HepG2 (cell line): Measurements from ENCODE around the gene PGRMC2. TPM values are rescaled to one million over a fixed set of nuclear protein-coding genes. Genes with fewer than 3 reads are reported as not detected.

ENCODE experiments used
- ATF7 ChIP-seq, 2 experiments: fragments of 450-650 bp in 1 of 2; sonication (generic) in 1 of 2; formaldehyde crosslinking in 1 of 2; IDR thresholded peaks; 2 replicates each; pipeline versions ENCODE4 v1.4.0 to v1.6.1; 2016 to 2020; ENCODE audit warnings: antibody characterized with exemption in 1 of 2, mild to moderate bottlenecking in 1 of 2, missing genetic modification reagents in 1 of 2
- BCL6 ChIP-seq: IDR thresholded peaks from 2 replicates; pipeline ENCODE4 v1.6.1; 2016; ENCODE audit warnings: missing genetic modification reagents, missing compliant biosample characterization
- CAMTA2 ChIP-seq: sonication (generic); formaldehyde crosslinking; IDR thresholded peaks from 2 replicates; pipeline ENCODE4 v1.4.0; 2020; ENCODE audit warnings: mild to moderate bottlenecking, missing genetic modification reagents, borderline replicate concordance
- EEA1 ChIP-seq: sonication (generic); formaldehyde crosslinking; IDR thresholded peaks from 2 replicates; pipeline ENCODE4 v1.5.1; 2020; ENCODE audit warnings: mild to moderate bottlenecking, missing genetic modification reagents, borderline replicate concordance
- FLYWCH1 ChIP-seq: sonication (generic); formaldehyde crosslinking; IDR thresholded peaks from 2 replicates; pipeline ENCODE4 v1.8.1; 2023; ENCODE audit warnings: mild to moderate bottlenecking, missing genetic modification reagents
- HMG20A ChIP-seq: IDR thresholded peaks from 2 replicates; pipeline ENCODE4 v1.6.1; 2016; ENCODE audit warnings: borderline replicate concordance
- HOXA7 ChIP-seq: sonication (generic); formaldehyde crosslinking; IDR thresholded peaks from 2 replicates; pipeline ENCODE4 v1.8.1; 2022; ENCODE audit warnings: mild to moderate bottlenecking, missing genetic modification reagents, moderate library complexity
- KAT2B ChIP-seq: fragments of 150-350 bp; IDR thresholded peaks from 2 replicates; pipeline ENCODE4 v1.6.1; 2014; ENCODE audit warnings: low read depth, low read length, borderline replicate concordance
- KMT2B ChIP-seq: IDR thresholded peaks from 2 replicates; pipeline ENCODE4 v1.6.1; 2016; ENCODE audit warnings: missing genetic modification reagents, missing compliant biosample characterization
- MEIS1 ChIP-seq: sonication (generic); formaldehyde crosslinking; IDR thresholded peaks from 2 replicates; pipeline ENCODE4 v1.9.0; 2021; ENCODE audit warnings: mild to moderate bottlenecking, missing genetic modification reagents, moderate library complexity, borderline replicate concordance
- MYNN ChIP-seq: sonication (generic); formaldehyde crosslinking; IDR thresholded peaks from 2 replicates; pipeline ENCODE4 v1.4.0; 2020; ENCODE audit warnings: mild to moderate bottlenecking, low read depth, missing genetic modification reagents
- NFIB ChIP-seq: sonication (generic); formaldehyde crosslinking; IDR thresholded peaks from 2 replicates; pipeline ENCODE4 v1.9.0; 2021; ENCODE audit warnings: missing genetic modification reagents, mild to moderate bottlenecking, borderline replicate concordance
- PTBP1 ChIP-seq: fragments of 200-400 bp; formaldehyde crosslinking; IDR thresholded peaks from 2 replicates; pipeline ENCODE4 v1.6.1; 2018; ENCODE audit warnings: low read length, low read depth; ENCODE audit not compliant: poor library complexity, severe bottlenecking
- SAFB2 ChIP-seq: sonication (generic); formaldehyde crosslinking; IDR thresholded peaks from 2 replicates; pipeline ENCODE4 v1.5.1; 2020; ENCODE audit warnings: missing genetic modification reagents, low read depth, mild to moderate bottlenecking, borderline replicate concordance
- SMYD3 ChIP-seq: sonication (generic); formaldehyde crosslinking; IDR thresholded peaks from 2 replicates; pipeline ENCODE4 v1.8.1; 2023; ENCODE audit warnings: mild to moderate bottlenecking, missing genetic modification reagents
- SOX6 ChIP-seq, 2 experiments: fragments of 450-650 bp in 1 of 2; sonication (generic) in 1 of 2; formaldehyde crosslinking in 1 of 2; IDR thresholded peaks; 2 replicates each; pipeline versions ENCODE4 v1.4.0 to v1.6.1; 2017 to 2020; ENCODE audit warnings: antibody characterized with exemption in 1 of 2, mild to moderate bottlenecking in 1 of 2, missing genetic modification reagents in 1 of 2
- YEATS2 ChIP-seq: sonication (generic); formaldehyde crosslinking; IDR thresholded peaks from 2 replicates; pipeline ENCODE4 v1.4.0; 2020; ENCODE audit warnings: missing genetic modification reagents, borderline replicate concordance
- YEATS4 ChIP-seq: sonication (generic); formaldehyde crosslinking; IDR thresholded peaks from 2 replicates; pipeline ENCODE4 v1.4.0; 2020; ENCODE audit warnings: missing genetic modification reagents, borderline replicate concordance
- ZFP36L1 ChIP-seq: sonication (generic); formaldehyde crosslinking; IDR thresholded peaks from 2 replicates; pipeline ENCODE4 v1.8.0; 2022; ENCODE audit warnings: mild to moderate bottlenecking, missing genetic modification reagents, moderate library complexity
- ZFP90 ChIP-seq: sonication (generic); formaldehyde crosslinking; IDR thresholded peaks from 2 replicates; pipeline ENCODE4 v1.8.0; 2022; ENCODE audit warnings: missing genetic modification reagents, mild to moderate bottlenecking, inconsistent platforms, borderline replicate concordance
- ZFYVE20 ChIP-seq: sonication (generic); formaldehyde crosslinking; IDR thresholded peaks from 2 replicates; pipeline ENCODE4 v1.8.0; 2023; ENCODE audit warnings: low read depth, mild to moderate bottlenecking, moderate library complexity, missing genetic modification reagents, borderline replicate concordance
- ZNF224 ChIP-seq: sonication (generic); formaldehyde crosslinking; IDR thresholded peaks from 2 replicates; pipeline ENCODE4 v1.5.0; 2020; ENCODE audit warnings: mild to moderate bottlenecking, missing genetic modification reagents
- ZNF652 ChIP-seq: IDR thresholded peaks from 2 replicates; pipeline ENCODE4 v1.6.1; 2016; ENCODE audit warnings: low read depth, borderline replicate concordance
- ZNF878 ChIP-seq: sonication (generic); formaldehyde crosslinking; IDR thresholded peaks from 2 replicates; pipeline ENCODE4 v1.8.1; 2023; ENCODE audit warnings: mild to moderate bottlenecking, missing genetic modification reagents, moderate library complexity
- polyA plus RNA-seq, 8 experiments: library from polyadenylated mRNA; depleted of rRNA in 3 of 8; stranded (reverse) in 7 of 8; unstranded in 1 of 8; fragments of >200 nt; fragmentation: Illumina TruSeq in 4 of 8; extraction: Trizol in 4 of 8; gene quantifications; 2 replicates each; pipeline versions ENCODE4 v1.2.1 to v1.2.3, GENCODE V29; 2011 to 2016; ENCODE audit warnings: low read depth in 4 of 8, missing spikeins in 1 of 8, mixed read lengths in 1 of 8; ENCODE audit not compliant: insufficient read depth in 1 of 8
- total RNA-seq, 5 experiments: library from RNA; depleted of rRNA; stranded (reverse); fragments of >200 nt; fragmentation: Illumina TruSeq; extraction: Trizol; gene quantifications; 2 replicates each; pipeline ENCODE4 v1.2.3, GENCODE V29; 2016; ENCODE audit warnings: low read depth in 1 of 5
- TF ChIP-seq, protein P1 (sequence below): sonication (generic); formaldehyde crosslinking; IDR thresholded peaks from 2 replicates; pipeline ENCODE4 v1.8.0; 2022; ENCODE audit warnings: mild to moderate bottlenecking, missing genetic modification reagents; ENCODE audit not compliant: insufficient replicate concordance
- TF ChIP-seq, protein P2 (sequence below): sonication (generic); formaldehyde crosslinking; IDR thresholded peaks from 2 replicates; pipeline ENCODE4 v1.5.0; 2020; ENCODE audit warnings: missing genetic modification reagents
- TF ChIP-seq, protein P3 (sequence below): sonication (generic); formaldehyde crosslinking; conservative IDR thresholded peaks from 2 replicates; pipeline ENCODE4 v1.4.0; 2020; ENCODE audit warnings: missing genetic modification reagents

Gene PGRMC2
- total and polyA plus RNA-seq, 2 of the 13 experiments (the other 11 are each of a cell fraction or from before 2014, with no cell fraction given), result 16.0 to 19.8 TPM

DNA sequence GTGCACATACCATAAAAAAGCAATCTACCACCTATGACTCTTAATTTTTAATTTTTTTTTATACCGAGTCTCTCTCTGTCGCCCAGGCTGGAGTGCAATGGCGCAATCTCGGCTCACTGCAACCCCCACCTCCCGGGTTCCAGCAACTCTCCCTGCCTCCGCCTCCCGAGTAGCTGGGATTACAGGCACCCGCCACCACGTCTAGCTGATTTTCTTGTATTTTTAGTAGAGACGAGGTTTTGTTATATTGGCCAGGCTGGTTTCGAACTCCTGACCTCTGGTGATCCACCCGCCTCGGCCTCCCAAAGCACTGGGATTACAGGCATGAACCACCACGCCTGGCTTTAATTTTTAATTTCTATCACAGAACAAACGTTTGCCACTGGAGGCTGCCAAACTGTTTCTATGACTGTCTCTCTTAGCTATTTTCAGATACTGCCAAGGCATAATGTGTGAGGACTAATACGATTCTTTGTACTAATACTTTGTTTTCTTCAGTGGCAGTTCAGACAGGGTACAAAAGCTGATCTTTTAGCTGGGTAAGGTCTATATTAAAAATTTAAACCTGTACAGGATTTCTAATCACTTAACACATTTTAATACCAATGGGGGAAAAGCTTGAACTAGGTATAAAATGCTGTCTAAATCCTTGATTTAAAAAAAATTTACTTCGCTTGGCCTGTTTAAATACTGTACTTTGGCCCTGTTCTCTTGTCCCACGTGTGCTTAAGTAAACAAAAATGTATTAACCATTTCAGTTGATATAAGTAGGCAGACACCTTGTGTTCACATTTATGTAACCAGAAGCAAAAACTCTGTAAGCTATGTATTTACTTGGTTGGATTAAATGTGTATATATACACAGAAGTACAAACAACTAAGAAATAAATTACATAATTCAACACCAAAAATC is 2.3 kb downstream of the PGRMC2 start (continued):
- no peak for TF ChIP-seq MEIS1 (CRISPR knock-in tag)
- no peak for TF ChIP-seq MYNN
- TF ChIP-seq SOX6 (IDR thresholded peaks at IDR 0.05), result no peak
- peak; percentile 52 for TF ChIP-seq SOX6 (CRISPR knock-in tag; IDR thresholded peaks at IDR 0.05)
- no peak for TF ChIP-seq KAT2B
- peak; percentile 54; the same call in 1 of the 2 replicates for TF ChIP-seq YEATS4 (CRISPR knock-in tag)
- TF ChIP-seq ZNF224, result no peak
- no peak for TF ChIP-seq BCL6 (CRISPR knock-in tag)
- TF ChIP-seq, protein P1, sequence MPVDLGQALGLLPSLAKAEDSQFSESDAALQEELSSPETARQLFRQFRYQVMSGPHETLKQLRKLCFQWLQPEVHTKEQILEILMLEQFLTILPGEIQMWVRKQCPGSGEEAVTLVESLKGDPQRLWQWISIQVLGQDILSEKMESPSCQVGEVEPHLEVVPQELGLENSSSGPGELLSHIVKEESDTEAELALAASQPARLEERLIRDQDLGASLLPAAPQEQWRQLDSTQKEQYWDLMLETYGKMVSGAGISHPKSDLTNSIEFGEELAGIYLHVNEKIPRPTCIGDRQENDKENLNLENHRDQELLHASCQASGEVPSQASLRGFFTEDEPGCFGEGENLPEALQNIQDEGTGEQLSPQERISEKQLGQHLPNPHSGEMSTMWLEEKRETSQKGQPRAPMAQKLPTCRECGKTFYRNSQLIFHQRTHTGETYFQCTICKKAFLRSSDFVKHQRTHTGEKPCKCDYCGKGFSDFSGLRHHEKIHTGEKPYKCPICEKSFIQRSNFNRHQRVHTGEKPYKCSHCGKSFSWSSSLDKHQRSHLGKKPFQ (CRISPR knock-in tag), result no peak
- TF ChIP-seq YEATS2, result no peak
- TF ChIP-seq ZNF878, result no peak
- TF ChIP-seq, protein P2, sequence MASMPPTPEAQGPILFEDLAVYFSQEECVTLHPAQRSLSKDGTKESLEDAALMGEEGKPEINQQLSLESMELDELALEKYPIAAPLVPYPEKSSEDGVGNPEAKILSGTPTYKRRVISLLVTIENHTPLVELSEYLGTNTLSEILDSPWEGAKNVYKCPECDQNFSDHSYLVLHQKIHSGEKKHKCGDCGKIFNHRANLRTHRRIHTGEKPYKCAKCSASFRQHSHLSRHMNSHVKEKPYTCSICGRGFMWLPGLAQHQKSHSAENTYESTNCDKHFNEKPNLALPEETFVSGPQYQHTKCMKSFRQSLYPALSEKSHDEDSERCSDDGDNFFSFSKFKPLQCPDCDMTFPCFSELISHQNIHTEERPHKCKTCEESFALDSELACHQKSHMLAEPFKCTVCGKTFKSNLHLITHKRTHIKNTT (CRISPR knock-in tag), result no peak
- no peak for TF ChIP-seq PTBP1
- TF ChIP-seq ZFYVE20 (CRISPR knock-in tag), result no peak
- TF ChIP-seq ATF7 (IDR thresholded peaks at IDR 0.05), result no peak
- TF ChIP-seq ATF7 (CRISPR knock-in tag; IDR thresholded peaks at IDR 0.05), result no peak
- TF ChIP-seq KMT2B (CRISPR knock-in tag), result peak; percentile 54
- no peak for TF ChIP-seq SMYD3 (CRISPR knock-in tag)
- no peak for TF ChIP-seq ZFP36L1 (CRISPR knock-in tag)
- TF ChIP-seq EEA1, result no peak
- no peak for TF ChIP-seq SAFB2 (CRISPR knock-in tag)
- no peak for TF ChIP-seq CAMTA2 (CRISPR knock-in tag)
- no peak for TF ChIP-seq NFIB (CRISPR knock-in tag)
- TF ChIP-seq ZFP90 (CRISPR knock-in tag), result no peak
- TF ChIP-seq ZNF652 (CRISPR knock-in tag), result peak; percentile 99
- TF ChIP-seq HOXA7, result no peak
- no peak for TF ChIP-seq FLYWCH1
- TF ChIP-seq HMG20A, result no peak
- TF ChIP-seq, protein P3, sequence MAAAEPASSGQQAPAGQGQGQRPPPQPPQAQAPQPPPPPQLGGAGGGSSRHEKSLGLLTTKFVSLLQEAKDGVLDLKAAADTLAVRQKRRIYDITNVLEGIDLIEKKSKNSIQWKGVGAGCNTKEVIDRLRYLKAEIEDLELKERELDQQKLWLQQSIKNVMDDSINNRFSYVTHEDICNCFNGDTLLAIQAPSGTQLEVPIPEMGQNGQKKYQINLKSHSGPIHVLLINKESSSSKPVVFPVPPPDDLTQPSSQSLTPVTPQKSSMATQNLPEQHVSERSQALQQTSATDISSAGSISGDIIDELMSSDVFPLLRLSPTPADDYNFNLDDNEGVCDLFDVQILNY (CRISPR knock-in tag), result no peak
